GM18870 (cell line): ENCODE results near the gene S100A11.
"Not testable (repeated sequence)": the region's sequence is repeated elsewhere in the genome, so short reads cannot be mapped to it uniquely, and the experiment has no call there.

Source experiments
- ATAC-seq: cut with Tn5 transposase; IDR thresholded peaks from one replicate; pipeline ENCODE4 v1.9.1; 2021; ENCODE audit warnings: moderate library complexity; ENCODE audit not compliant: unreplicated experiment

Gene S100A11

GRCh38 chr1:152036267-152037216, at the start of gene S100A11:
TSS of gene S100A11 (minus strand) at chr1:152037004. CDS start at chr1:152036915, 89 bp downstream.
- ATAC-seq, result no peak

- ATAC-seq, result no peak
These were observed 48.0 kb upstream of the S100A11 start for GRCh38 chr1:152084853-152085252.

GRCh38 chr1:152081026-152081425, 44.2 kb upstream of the S100A11 start:
- not testable (repeated sequence) for ATAC-seq

- ATAC-seq, result not testable (repeated sequence)
These were observed 43.7 kb upstream of the S100A11 start for GRCh38 chr1:152080494-152080893.

- ATAC-seq, result no peak
These were observed 42.1 kb upstream of the S100A11 start for GRCh38 chr1:152078831-152079441.

GRCh38 chr1:152072311-152072710, 35.5 kb upstream of the S100A11 start:
- no peak for ATAC-seq

GRCh38 chr1:152071123-152071522, 34.3 kb upstream of the S100A11 start:
- no peak for ATAC-seq

- no peak for ATAC-seq
These were observed 31.1 kb upstream of the S100A11 start for GRCh38 chr1:152067929-152068328.

GRCh38 chr1:152067150-152067549, 30.3 kb upstream of the S100A11 start:
- ATAC-seq, result no peak

GRCh38 chr1:152061952-152062351, 25.1 kb upstream of the S100A11 start:
- no peak for ATAC-seq

GRCh38 chr1:152053375-152053774, 16.6 kb upstream of the S100A11 start:
- no peak for ATAC-seq

- ATAC-seq, result no peak
These were observed 15.8 kb upstream of the S100A11 start for GRCh38 chr1:152052606-152053005.

GRCh38 chr1:152050886-152051675, 14.3 kb upstream of the S100A11 start:
- ATAC-seq, result no peak

GRCh38 chr1:152049291-152050083, 12.7 kb upstream of the S100A11 start:
- ATAC-seq, result no peak

- ATAC-seq, result no peak
These were observed 11.7 kb upstream of the S100A11 start for GRCh38 chr1:152048416-152049009.

GRCh38 chr1:152047730-152048415, 11.1 kb upstream of the S100A11 start:
- ATAC-seq, result peak; percentile 93

GRCh38 chr1:152047413-152047729, 10.6 kb upstream of the S100A11 start:
- ATAC-seq, result no peak

- no peak for ATAC-seq
These were observed 7.6 kb upstream of the S100A11 start for GRCh38 chr1:152044386-152044785.

- no peak for ATAC-seq
These were observed 7.1 kb upstream of the S100A11 start for GRCh38 chr1:152043870-152044269.

- no peak for ATAC-seq
These were observed 5.2 kb upstream of the S100A11 start for GRCh38 chr1:152042030-152042429.
